Lung (tissue), 12 donors: ENCODE results near the gene TMEM225. TPM values are rescaled to one million over a fixed set of nuclear protein-coding genes. Genes with fewer than 3 reads are reported as not detected.
"Not testable (repeated sequence)": the region's sequence is repeated elsewhere in the genome, so short reads cannot be mapped to it uniquely, and the experiment has no call there.

Source experiments
- ATAC-seq: fragments of 200-7000 bp; cut with Tn5 transposase; one replicate; pipeline ENCODE4 v1.9.1; 2020; ENCODE audit warnings: moderate number of reproducible peaks; ENCODE audit not compliant: insufficient read depth, low FRiP score
- DNase-seq, 3 donors: peaks; one replicate each; pipeline ENCODE4 v3.0.0-alpha.2; 2013 to 2017
- H3K27ac ChIP-seq, 2 donors: one replicate each; pipeline ENCODE4 v1.5.1; 2013; ENCODE audit warnings: mild to moderate bottlenecking in 2 of 2, moderate library complexity in 2 of 2, control low read depth in 1 of 2, inconsistent platforms in 1 of 2, low read depth in 1 of 2, low read length in 1 of 2
- H3K27me3 ChIP-seq, 3 donors: one replicate each; pipeline ENCODE4 v1.5.1; 2013; ENCODE audit warnings: low read length in 2 of 3; ENCODE audit not compliant: control insufficient read depth in 3 of 3, insufficient read depth in 3 of 3
- H3K36me3 ChIP-seq, 4 donors: one replicate each; pipeline ENCODE4 v1.5.1; 2013; ENCODE audit warnings: low read length in 4 of 4, mild to moderate bottlenecking in 1 of 4, moderate library complexity in 1 of 4; ENCODE audit not compliant: control insufficient read depth in 4 of 4, insufficient read depth in 4 of 4
- H3K4me1 ChIP-seq, 5 donors: one replicate each; pipeline ENCODE4 v1.5.1; 2013; ENCODE audit warnings: low read length in 5 of 5, mild to moderate bottlenecking in 2 of 5, moderate library complexity in 1 of 5; ENCODE audit not compliant: control insufficient read depth in 5 of 5, insufficient read depth in 5 of 5
- H3K4me3 ChIP-seq: one replicate; pipeline ENCODE4 v1.5.1; 2013; ENCODE audit warnings: mild to moderate bottlenecking, control low read depth, moderate library complexity
- H3K9ac ChIP-seq, 2 donors: one replicate each; pipeline ENCODE4 v1.5.1; 2013; ENCODE audit warnings: low read length in 2 of 2, control low read depth in 1 of 2; ENCODE audit not compliant: insufficient read depth in 1 of 2
- H3K9me3 ChIP-seq, 4 donors: one replicate each; pipeline ENCODE4 v1.5.1; 2013; ENCODE audit warnings: low read length in 3 of 4, mild to moderate bottlenecking in 1 of 4, moderate library complexity in 1 of 4; ENCODE audit not compliant: control insufficient read depth in 4 of 4, insufficient read depth in 3 of 4
- WGBS, 2 donors: extraction: QIAGEN DNeasy Blood & Tissue Kit; methylation state at CpG; one replicate each; pipeline ENCODE4 v1.1.7; 2013; 5-methylcytosine and 5-hydroxymethylcytosine counted together
- polyA plus RNA-seq, 2 donors: library from polyadenylated mRNA; stranded (reverse); fragments of 200-250 nt; gene quantifications; one replicate each; pipeline ENCODE4 v1.2.1, GENCODE V29; 2013
- total RNA-seq, 2 donors: library from RNA; depleted of rRNA in 1 of 2; stranded (reverse); fragments of >200 nt in 1 of 2; gene quantifications; one replicate each; pipeline ENCODE4 v1.2.1, GENCODE V29; 2014 to 2021
- TF ChIP-seq, protein P1 (sequence below): IDR thresholded peaks from 2 replicates; pipeline ENCODE4 v1.5.1; 2012; ENCODE audit warnings: mild to moderate bottlenecking; ENCODE audit errors: control extremely low read depth, extremely low read depth
- donor health status: control.
- donor health status: control.
- donor health status: Bipolar disorder and iron deficiency.
- donor health status: healthy.
- donor health status: DM: yes; HTN: yes; CAD: no.

TMEM225 gene
- total and polyA plus RNA-seq, 4 donors, result not detected

DNA sequence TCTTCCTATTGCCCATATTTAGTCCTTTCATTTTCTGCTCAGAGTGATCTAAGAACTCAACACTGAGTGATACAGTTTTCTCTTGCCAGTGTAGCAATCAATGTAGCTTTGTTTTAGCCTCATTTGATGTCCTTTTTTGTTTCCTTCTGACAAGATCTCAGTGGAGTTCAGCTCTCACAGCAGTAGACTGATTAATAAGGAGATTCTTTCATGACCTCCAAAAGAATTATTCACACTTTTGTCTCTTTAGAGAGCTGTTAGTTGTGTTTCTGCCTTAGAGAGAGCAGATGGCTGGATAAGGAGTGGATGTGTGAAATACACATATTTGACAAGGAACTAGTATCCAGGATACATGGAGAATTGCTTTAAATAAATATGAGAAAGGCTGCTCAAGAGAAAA lies 6.6 kb upstream of the TMEM225 start:
- no peaks in the 10 kb centered on the region for H3K4me1 ChIP-seq
- H3K27me3 ChIP-seq, result no peaks in the 10 kb centered on the region
- H3K36me3 ChIP-seq, result no peaks in the 10 kb centered on the region
- H3K4me3 ChIP-seq, result no peak overlapping the region
- peaks cover 0 to 3% (median 0%) of the 10 kb centered on the region in 4 donors for H3K9me3 ChIP-seq
- no peak overlapping the region for H3K27ac ChIP-seq
- no peak overlapping the region for H3K9ac ChIP-seq
- DNase-seq (no peak), ATAC-seq (no peak)
- TF ChIP-seq, protein P1, sequence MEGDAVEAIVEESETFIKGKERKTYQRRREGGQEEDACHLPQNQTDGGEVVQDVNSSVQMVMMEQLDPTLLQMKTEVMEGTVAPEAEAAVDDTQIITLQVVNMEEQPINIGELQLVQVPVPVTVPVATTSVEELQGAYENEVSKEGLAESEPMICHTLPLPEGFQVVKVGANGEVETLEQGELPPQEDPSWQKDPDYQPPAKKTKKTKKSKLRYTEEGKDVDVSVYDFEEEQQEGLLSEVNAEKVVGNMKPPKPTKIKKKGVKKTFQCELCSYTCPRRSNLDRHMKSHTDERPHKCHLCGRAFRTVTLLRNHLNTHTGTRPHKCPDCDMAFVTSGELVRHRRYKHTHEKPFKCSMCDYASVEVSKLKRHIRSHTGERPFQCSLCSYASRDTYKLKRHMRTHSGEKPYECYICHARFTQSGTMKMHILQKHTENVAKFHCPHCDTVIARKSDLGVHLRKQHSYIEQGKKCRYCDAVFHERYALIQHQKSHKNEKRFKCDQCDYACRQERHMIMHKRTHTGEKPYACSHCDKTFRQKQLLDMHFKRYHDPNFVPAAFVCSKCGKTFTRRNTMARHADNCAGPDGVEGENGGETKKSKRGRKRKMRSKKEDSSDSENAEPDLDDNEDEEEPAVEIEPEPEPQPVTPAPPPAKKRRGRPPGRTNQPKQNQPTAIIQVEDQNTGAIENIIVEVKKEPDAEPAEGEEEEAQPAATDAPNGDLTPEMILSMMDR, result no peak

DNA sequence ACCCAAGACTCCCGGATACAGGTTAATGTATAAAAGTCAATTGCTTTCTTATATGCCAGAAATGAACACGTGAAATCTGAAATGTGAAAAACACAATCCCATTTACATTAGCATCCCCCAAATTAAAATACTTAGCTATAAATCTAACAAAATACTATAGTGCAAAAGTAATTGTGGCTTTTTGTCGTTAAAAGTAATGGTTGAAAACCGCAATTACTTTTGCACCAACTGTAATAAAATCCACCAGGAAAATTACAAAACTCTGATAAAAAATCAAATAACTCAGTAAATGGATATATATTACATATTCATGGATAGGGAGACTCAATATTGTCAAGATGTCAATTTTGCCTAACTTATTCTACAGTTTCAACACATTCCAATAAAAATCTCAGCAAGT lies 4.6 kb downstream of the TMEM225 start:
- Histone ChIP-seq H3K36me3 (no peaks in the 10 kb centered on the region), H3K27me3 (no peaks in the 10 kb centered on the region), H3K9me3 (peaks cover 0 to 2% (median 0%) of the 10 kb centered on the region in 4 donors), H3K4me1 (no peaks in the 10 kb centered on the region), H3K4me3 (no peak overlapping the region), H3K9ac (no peak overlapping the region), H3K27ac (no peak overlapping the region)
- 93 to 95% methylated on average over 4 of the region's 4 CpGs for WGBS, 2 donors
- TF ChIP-seq, protein P1, result no peak
- no peak for DNase-seq
- no peak for ATAC-seq

DNA sequence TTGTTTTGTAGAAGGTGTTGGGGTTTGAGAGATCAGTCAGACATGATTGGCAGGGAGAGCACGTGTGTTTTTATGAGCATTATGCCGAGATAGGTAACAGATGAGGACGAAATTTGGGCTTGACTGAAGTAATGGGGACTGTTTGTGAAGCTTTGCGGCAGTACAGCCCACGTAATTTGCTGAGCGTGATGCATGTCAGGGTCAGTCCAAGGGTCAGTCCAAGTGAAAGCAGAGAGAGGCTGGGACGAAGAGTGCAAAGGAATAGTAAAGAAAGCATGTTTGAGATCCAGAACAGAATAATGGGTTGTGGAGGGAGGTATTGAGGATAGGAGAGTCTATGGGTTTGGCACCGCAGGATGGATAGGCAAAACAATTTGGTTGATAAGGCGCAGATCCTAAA lies 17.7 kb downstream of the TMEM225 start:
- H3K9ac ChIP-seq, H3K27ac ChIP-seq, H3K4me3 ChIP-seq, H3K36me3 ChIP-seq, H3K4me1 ChIP-seq, DNase-seq, H3K9me3 ChIP-seq, ATAC-seq, H3K27me3 ChIP-seq: not testable (repeated sequence)
- 76 to 90% methylated on average over 9 of the region's 9 CpGs for WGBS, 2 donors

DNA sequence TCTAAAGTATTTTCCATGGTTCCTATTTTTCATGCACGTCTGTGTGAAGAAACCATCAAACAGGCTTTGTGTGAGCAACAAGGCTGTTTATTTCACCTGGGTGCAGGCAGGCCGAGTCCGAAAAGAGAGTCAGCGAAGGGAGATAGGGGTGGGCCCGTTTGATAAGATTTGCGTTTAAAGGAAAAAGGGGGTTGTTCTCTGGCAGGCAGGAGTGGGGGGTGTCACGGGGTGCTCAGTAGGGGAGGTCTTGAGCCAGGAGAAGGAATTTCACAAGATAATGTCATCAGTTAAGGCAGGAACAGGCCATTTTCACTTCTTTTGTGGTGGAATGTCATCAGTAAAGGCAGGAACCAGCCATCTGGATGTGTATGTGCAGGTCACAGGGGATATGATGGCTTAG lies 20.2 kb downstream of the TMEM225 start:
- not testable (repeated sequence) for H3K4me1 ChIP-seq, H3K36me3 ChIP-seq, H3K4me3 ChIP-seq, H3K9ac ChIP-seq, ATAC-seq, H3K27me3 ChIP-seq, DNase-seq, H3K27ac ChIP-seq, H3K9me3 ChIP-seq
- 47 to 57% methylated on average over 7 of the region's 7 CpGs for WGBS, 2 donors

DNA sequence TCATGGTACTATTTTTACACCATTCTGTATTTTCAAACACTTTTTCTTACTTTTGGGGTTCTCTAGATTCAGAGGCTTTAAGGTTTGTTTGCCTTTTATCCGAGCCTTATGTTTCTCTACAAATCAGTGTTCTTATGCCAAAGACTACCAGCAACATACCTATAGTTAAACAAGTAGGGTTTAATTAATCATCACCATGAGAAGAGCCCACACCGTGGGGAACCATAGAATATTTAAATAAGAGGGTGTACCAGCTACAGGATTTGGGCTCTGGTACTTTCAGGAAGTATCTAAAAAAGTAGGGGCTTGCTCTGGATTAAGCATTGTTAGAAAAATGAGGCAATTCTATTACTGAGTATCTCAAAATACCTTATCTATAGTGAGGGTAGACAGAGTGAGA lies 25.7 kb downstream of the TMEM225 start:
- DNase-seq, result no peak
- TF ChIP-seq, protein P1, result no peak
- 40 to 56% methylated on average over 2 of the region's 2 CpGs for WGBS, 2 donors
- no peak overlapping the region for H3K27ac ChIP-seq
- no peak overlapping the region for H3K9ac ChIP-seq
- no peaks in the 10 kb centered on the region for H3K9me3 ChIP-seq
- no peak for ATAC-seq
- H3K27me3 ChIP-seq, result no peaks in the 10 kb centered on the region
- H3K4me3 ChIP-seq, result no peak overlapping the region
- H3K36me3 ChIP-seq, result no peaks in the 10 kb centered on the region
- no peaks in the 10 kb centered on the region for H3K4me1 ChIP-seq
